H1 (cell line): ENCODE results near the gene ALPL.

Experiments used
- CHD2 ChIP-seq: IDR thresholded peaks from 2 replicates; pipeline ENCODE4 v1.6.1; 2012; ENCODE audit warnings: low read length, improper control_type of control experiment
- EZH2 ChIP-seq: fragments of 200-600 bp; sonication (generic); IDR thresholded peaks from 2 replicates; pipeline ENCODE4 v1.7.1; 2012; ENCODE audit warnings: low read depth, mild to moderate bottlenecking, moderate library complexity, low read length, inconsistent platforms; ENCODE audit not compliant: severe bottlenecking
- JUN ChIP-seq: IDR thresholded peaks from 2 replicates; pipeline ENCODE4 v1.6.1; 2011; ENCODE audit warnings: low read depth, mild to moderate bottlenecking, improper control_type of control experiment, low read length
- MAFK ChIP-seq: IDR thresholded peaks from 2 replicates; pipeline ENCODE4 v1.6.1; 2012; ENCODE audit warnings: low read depth, mild to moderate bottlenecking, improper control_type of control experiment, low read length
- SP2 ChIP-seq: IDR thresholded peaks from 2 replicates; pipeline ENCODE4 v1.6.1; 2012; ENCODE audit warnings: mild to moderate bottlenecking, low read length, inconsistent platforms
- TAF1 ChIP-seq: IDR thresholded peaks from 2 replicates; pipeline ENCODE4 v1.6.1; 2011; ENCODE audit warnings: mild to moderate bottlenecking, low read depth, low read length
- TAF7 ChIP-seq: optimal IDR thresholded peaks from 2 replicates; pipeline ENCODE3; 2011; ENCODE audit warnings: low read depth, mild to moderate bottlenecking, inconsistent platforms, low read length, moderate library complexity, borderline replicate concordance
- YY1 ChIP-seq: IDR thresholded peaks from 2 replicates; pipeline ENCODE4 v1.6.1; 2011; ENCODE audit warnings: low read depth, mild to moderate bottlenecking, low read length
- TF ChIP-seq, protein P1 (sequence below), 3 experiments: IDR thresholded peaks; 1 replicate in 2 of 3; 2 replicates in 1 of 3; pipeline versions ENCODE4 v1.5.1 to v1.6.1; 2011; ENCODE audit warnings: low read length in 3 of 3, mild to moderate bottlenecking in 3 of 3, inconsistent platforms in 2 of 3, low read depth in 1 of 3, moderate library complexity in 1 of 3; ENCODE audit not compliant: insufficient read depth in 1 of 3; ENCODE audit errors: control extremely low read depth in 1 of 3
- TF ChIP-seq, protein P2 (sequence below): IDR thresholded peaks from 2 replicates; pipeline ENCODE4 v1.6.1; 2011; ENCODE audit warnings: low read depth, mild to moderate bottlenecking, low read length; ENCODE audit not compliant: insufficient read depth
- TF ChIP-seq, protein P3 (sequence below): IDR thresholded peaks from 2 replicates; pipeline ENCODE4 v1.6.1; 2012; ENCODE audit warnings: low read length, inconsistent platforms

DNA sequence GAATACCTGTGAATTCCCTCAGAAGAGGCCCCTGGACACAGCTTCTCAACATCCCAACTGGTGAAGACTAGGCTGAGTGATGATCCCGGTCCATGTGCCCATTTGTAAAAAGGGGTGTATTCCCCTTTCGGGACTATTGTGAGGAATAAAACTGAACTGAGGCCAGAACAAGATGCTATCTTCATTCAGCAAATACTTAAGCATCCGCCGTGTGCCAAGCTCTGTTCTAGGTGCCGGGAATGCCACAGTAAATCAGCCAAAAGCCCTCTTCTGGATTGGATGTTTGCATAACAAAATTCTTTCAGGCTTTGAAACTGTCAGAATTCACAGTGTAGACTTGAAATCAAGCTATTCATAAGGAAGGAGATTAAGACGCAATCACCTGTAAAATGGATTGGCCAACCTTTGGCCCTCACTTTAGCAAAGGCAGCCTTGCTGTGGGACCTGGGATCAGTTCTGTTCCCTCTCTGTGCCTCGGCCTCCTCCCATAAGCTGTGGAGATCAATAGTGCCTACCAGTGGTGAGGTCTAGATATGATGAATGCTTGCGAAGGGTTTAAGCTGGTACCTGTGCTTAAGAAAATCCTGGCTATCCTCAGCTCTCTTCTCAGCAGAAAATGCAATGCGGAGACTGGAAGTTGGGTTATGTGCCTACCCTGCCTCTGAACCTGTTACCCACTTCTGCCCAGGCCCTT, 1.8 kb downstream of the ALPL start:
- TF ChIP-seq, protein P1, sequence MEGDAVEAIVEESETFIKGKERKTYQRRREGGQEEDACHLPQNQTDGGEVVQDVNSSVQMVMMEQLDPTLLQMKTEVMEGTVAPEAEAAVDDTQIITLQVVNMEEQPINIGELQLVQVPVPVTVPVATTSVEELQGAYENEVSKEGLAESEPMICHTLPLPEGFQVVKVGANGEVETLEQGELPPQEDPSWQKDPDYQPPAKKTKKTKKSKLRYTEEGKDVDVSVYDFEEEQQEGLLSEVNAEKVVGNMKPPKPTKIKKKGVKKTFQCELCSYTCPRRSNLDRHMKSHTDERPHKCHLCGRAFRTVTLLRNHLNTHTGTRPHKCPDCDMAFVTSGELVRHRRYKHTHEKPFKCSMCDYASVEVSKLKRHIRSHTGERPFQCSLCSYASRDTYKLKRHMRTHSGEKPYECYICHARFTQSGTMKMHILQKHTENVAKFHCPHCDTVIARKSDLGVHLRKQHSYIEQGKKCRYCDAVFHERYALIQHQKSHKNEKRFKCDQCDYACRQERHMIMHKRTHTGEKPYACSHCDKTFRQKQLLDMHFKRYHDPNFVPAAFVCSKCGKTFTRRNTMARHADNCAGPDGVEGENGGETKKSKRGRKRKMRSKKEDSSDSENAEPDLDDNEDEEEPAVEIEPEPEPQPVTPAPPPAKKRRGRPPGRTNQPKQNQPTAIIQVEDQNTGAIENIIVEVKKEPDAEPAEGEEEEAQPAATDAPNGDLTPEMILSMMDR (IDR thresholded peaks at IDR 0.05; ENCODE audit: control extremely low read depth in 1 of 3, insufficient read depth in 1 of 3, low read depth in 1 of 3, low read length in 3 of 3) = peak; percentile 3 to 54 (median 19); a peak in 3 of 4 replicates
- TF ChIP-seq SP2 (no peak), EZH2 (no peak), JUN (no peak), YY1 (no peak), CHD2 (no peak), TAF7 (no peak), MAFK (no peak), TAF1 (no peak)
- TF ChIP-seq, protein P2, sequence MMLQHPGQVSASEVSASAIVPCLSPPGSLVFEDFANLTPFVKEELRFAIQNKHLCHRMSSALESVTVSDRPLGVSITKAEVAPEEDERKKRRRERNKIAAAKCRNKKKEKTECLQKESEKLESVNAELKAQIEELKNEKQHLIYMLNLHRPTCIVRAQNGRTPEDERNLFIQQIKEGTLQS = no peak
- TF ChIP-seq, protein P3, sequence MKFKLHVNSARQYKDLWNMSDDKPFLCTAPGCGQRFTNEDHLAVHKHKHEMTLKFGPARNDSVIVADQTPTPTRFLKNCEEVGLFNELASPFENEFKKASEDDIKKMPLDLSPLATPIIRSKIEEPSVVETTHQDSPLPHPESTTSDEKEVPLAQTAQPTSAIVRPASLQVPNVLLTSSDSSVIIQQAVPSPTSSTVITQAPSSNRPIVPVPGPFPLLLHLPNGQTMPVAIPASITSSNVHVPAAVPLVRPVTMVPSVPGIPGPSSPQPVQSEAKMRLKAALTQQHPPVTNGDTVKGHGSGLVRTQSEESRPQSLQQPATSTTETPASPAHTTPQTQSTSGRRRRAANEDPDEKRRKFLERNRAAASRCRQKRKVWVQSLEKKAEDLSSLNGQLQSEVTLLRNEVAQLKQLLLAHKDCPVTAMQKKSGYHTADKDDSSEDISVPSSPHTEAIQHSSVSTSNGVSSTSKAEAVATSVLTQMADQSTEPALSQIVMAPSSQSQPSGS = no peak
